AG09309 (cell line): Measurements from ENCODE around the gene SHROOM2.

ENCODE experiments used
- DNase-seq: peaks from one replicate; pipeline ENCODE4 v3.0.0-alpha.2; 2010; ENCODE audit warnings: low read depth
- H3K4me3 ChIP-seq: 2 replicates; pipeline ENCODE4 v1.5.1; 2011; ENCODE audit warnings: mild to moderate bottlenecking, low read depth, low read length, moderate library complexity; ENCODE audit not compliant: control insufficient read depth
- CTCF ChIP-seq: IDR thresholded peaks from 2 replicates; pipeline ENCODE4 v1.5.1; 2011; ENCODE audit warnings: mild to moderate bottlenecking, low read depth, low read length, inconsistent platforms; ENCODE audit not compliant: insufficient read depth, control insufficient read depth; ENCODE audit errors: missing control alignments

SHROOM2 gene

GRCh38 chrX:9832811-9833210 is 46.6 kb downstream of the SHROOM2 start:
- no peak for DNase-seq
- no peak for TF ChIP-seq CTCF
- no peak overlapping the region for H3K4me3 ChIP-seq

GRCh38 chrX:9835585-9836210 is 49.5 kb downstream of the SHROOM2 start:
- no peak for TF ChIP-seq CTCF
- DNase-seq: no peak
- H3K4me3 ChIP-seq: no peak overlapping the region

DNA sequence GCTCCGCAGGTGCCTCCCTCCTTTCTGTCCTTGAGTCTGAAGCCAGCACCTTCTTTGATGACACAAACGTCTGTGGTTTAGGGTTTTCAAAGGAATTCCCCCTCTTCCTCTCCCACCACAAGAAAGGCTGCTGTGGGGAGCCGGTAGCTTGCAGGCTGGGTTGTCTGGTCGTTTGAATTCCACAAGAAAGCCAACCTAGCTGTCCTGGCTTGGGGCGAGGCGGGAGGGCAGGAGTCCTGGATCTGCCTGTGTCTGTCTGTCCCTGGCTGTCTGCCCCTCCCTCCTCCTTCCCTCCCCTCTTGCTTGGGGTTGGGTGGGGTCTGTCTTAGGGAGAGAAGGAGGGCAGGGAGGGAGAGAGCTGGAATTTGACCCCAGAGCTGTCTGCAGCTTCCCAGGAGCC is 56.3 kb downstream of the SHROOM2 start:
- DNase-seq: no peak
- no peak for TF ChIP-seq CTCF
- no peak overlapping the region for H3K4me3 ChIP-seq

DNA sequence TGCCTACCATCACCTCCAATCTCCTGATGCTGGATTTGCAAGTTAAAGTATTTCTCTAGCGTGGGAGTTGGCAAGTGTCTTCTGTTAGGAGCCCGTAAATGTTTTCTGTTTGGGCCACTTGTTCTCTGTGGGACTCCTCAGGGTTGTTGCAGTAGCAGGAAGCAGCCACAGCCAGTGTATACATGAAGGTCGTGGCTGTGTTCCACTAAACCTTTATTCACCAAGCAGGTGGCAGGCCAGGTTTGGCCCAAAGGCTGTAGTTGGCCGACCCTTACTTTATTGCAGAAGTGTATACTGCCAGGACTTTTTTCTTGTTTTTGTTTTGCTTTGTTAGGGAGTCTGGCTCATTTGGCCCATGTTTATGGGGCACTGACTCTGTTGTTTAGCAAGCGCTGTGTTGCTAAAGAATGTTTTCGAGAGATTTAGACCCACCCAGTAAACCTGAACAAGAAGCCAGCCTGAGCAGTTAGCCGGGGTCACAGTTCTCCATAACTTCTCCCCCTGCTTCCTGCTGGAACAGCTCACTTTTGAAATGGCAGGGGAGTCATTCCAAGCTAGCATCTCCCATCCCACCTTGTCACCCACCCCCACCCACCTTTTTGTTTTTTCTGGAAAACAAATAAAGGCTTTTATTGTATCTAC is 58.8 kb downstream of the SHROOM2 start:
- no peak for DNase-seq
- TF ChIP-seq CTCF: no peak
- no peak overlapping the region for H3K4me3 ChIP-seq

DNA sequence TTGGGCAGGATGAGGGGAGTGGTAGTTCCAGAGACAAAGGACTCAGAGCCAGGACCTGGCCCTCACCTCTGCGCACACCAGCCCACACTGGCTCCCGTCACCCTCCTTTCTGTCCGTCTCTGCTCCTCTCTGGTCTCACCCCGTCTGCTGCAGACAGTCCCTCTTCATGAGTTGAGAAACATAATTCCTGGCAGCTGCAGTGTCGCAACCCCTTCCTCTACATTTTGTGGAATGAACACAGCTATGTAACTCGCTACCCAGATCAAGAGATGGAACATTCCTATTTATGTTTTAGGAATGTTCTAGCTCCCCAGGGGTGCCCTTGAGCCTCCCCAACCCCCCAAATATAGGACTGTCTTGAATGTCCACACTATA is 59.3 kb downstream of the SHROOM2 start:
- no peak for TF ChIP-seq CTCF
- no peak for DNase-seq
- H3K4me3 ChIP-seq: no peak overlapping the region

GRCh38 chrX:9846631-9847030 is 60.4 kb downstream of the SHROOM2 start:
- no peak for TF ChIP-seq CTCF
- no peak for DNase-seq
- no peak overlapping the region for H3K4me3 ChIP-seq
